GM21526 (cell line): ENCODE results near the gene UPK1B.
"Not testable (repeated sequence)": the region's sequence is repeated elsewhere in the genome, so short reads cannot be mapped to it uniquely, and the experiment has no call there.

ENCODE experiments used
- ATAC-seq: cut with Tn5 transposase; IDR thresholded peaks from one replicate; pipeline ENCODE4 v1.9.1; 2021; ENCODE audit warnings: moderate library complexity; ENCODE audit not compliant: unreplicated experiment, low FRiP score

The UPK1B gene

GRCh38 chr3:119221779-119222320, 48.5 kb downstream of the UPK1B start:
- ATAC-seq: no peak

- ATAC-seq: no peak
These were observed 49.0 kb downstream of the UPK1B start for GRCh38 chr3:119222391-119222790.

- no peak for ATAC-seq
These were observed 50.1 kb downstream of the UPK1B start for GRCh38 chr3:119223511-119223910.

- no peak for ATAC-seq
These were observed 51.7 kb downstream of the UPK1B start for GRCh38 chr3:119225121-119225520.

GRCh38 chr3:119227070-119227850, 53.9 kb downstream of the UPK1B start:
- no peak for ATAC-seq

GRCh38 chr3:119228373-119229145, 55.2 kb downstream of the UPK1B start:
- no peak for ATAC-seq

- no peak for ATAC-seq
These were observed 55.8 kb downstream of the UPK1B start for GRCh38 chr3:119229190-119229589.

GRCh38 chr3:119230071-119230470, 56.7 kb downstream of the UPK1B start:
- ATAC-seq: no peak

- ATAC-seq: no peak
These were observed 57.3 kb downstream of the UPK1B start for GRCh38 chr3:119230745-119231144.

GRCh38 chr3:119234610-119235009, 61.2 kb downstream of the UPK1B start:
- no peak for ATAC-seq

- no peak for ATAC-seq
These were observed 61.8 kb downstream of the UPK1B start for GRCh38 chr3:119235151-119235550.

GRCh38 chr3:119236756-119237155, 63.4 kb downstream of the UPK1B start:
- ATAC-seq: no peak

- no peak for ATAC-seq
These were observed 63.9 kb downstream of the UPK1B start for GRCh38 chr3:119237299-119237698.

GRCh38 chr3:119238363-119238762, 65.0 kb downstream of the UPK1B start:
- ATAC-seq: no peak

GRCh38 chr3:119239206-119239820, 65.9 kb downstream of the UPK1B start:
- ATAC-seq: no peak

GRCh38 chr3:119240101-119240590, 66.7 kb downstream of the UPK1B start:
- peak; percentile 16 for ATAC-seq

- ATAC-seq: peak; percentile 85
These were observed 67.4 kb downstream of the UPK1B start, which contains the start of gene B4GALT4 for GRCh38 chr3:119240591-119241434. Gene B4GALT4 (minus strand): TSS chr3:119240878. CDS start chr3:119230099, 10,779 bp downstream.

GRCh38 chr3:119242387-119243057, 69.1 kb downstream of the UPK1B start:
- ATAC-seq: not testable (repeated sequence)

- ATAC-seq: not testable (repeated sequence)
These were observed 69.7 kb downstream of the UPK1B start for GRCh38 chr3:119243058-119243529.
